ENCODE measurements around the gene KAZN.

KAZN gene

DNA sequence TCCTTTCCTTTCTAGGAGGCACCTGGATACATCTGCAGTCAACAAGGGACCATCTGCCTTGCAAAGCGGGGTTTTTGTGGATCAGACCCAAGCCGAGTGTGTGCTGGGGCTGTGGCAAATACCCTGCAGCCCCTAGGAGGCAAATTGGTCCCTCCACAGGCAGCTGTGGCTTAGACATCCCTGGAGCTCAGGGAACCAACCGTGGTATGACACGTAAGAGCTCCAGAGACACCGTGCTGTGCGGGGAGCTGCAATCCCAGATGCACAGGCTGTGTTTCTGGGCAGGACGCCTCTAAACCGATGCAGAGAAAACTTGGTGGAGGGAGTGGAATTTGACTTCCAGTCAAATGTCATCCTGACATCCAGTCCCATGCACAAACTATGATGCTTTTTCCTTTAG, 141.5 kb downstream of the KAZN start:
- Histone ChIP-seq H3K36me3 (ENCODE audit: control insufficient read depth, insufficient read depth, low read length) (no peaks in the 10 kb centered on the region), H3K27me3 (ENCODE audit: control insufficient read depth, insufficient read depth, low read length) (no peaks in the 10 kb centered on the region), H3K9me3 (ENCODE audit: control insufficient read depth, insufficient read depth, low read length) (no peaks in the 10 kb centered on the region), H3K4me1 (ENCODE audit: control insufficient read depth, insufficient read depth, low read length) (peaks cover 24% of the 10 kb centered on the region), H3K4me3 (ENCODE audit: low read depth, low read length) (no peak overlapping the region), H3K9ac (ENCODE audit: low read depth, low read length) (no peak overlapping the region)

- H3K4me1 ChIP-seq (ENCODE audit: control insufficient read depth, insufficient read depth, low read length): peaks cover 24% of the 10 kb centered on the region
- no peaks in the 10 kb centered on the region for H3K27me3 ChIP-seq (ENCODE audit: control insufficient read depth, insufficient read depth, low read length)
- no peaks in the 10 kb centered on the region for H3K36me3 ChIP-seq (ENCODE audit: control insufficient read depth, insufficient read depth, low read length)
- H3K4me3 ChIP-seq (ENCODE audit: low read depth, low read length): no peak overlapping the region
- H3K9me3 ChIP-seq (ENCODE audit: control insufficient read depth, insufficient read depth, low read length): no peaks in the 10 kb centered on the region
- no peak overlapping the region for H3K9ac ChIP-seq (ENCODE audit: low read depth, low read length)
Measured at GRCh38 chr1:14741082-14741481, 142.6 kb downstream of the KAZN start.

DNA sequence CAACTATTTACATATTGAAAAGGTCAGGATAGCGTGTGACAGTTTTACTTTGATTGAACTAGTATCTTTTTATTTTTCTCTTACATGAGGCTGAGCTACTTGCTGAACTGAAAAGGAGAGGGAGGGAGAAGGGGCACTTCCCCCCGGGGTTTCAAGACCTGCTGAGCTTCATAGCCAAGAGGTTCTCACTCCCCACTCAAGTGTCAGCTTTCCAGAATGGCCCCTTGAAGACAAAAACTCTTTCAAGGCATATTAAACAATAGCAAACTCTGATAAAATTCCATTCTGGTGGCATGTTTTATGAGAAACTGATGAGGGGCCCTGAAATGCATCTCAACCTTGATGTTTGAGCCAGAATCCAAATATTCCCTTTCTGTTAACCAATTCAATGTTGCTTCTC, 143.0 kb downstream of the KAZN start:
- H3K36me3 ChIP-seq (ENCODE audit: control insufficient read depth, insufficient read depth, low read length): no peaks in the 10 kb centered on the region
- H3K9me3 ChIP-seq (ENCODE audit: control insufficient read depth, insufficient read depth, low read length): no peaks in the 10 kb centered on the region
- H3K4me3 ChIP-seq (ENCODE audit: low read depth, low read length): no peak overlapping the region
- peaks cover 24% of the 10 kb centered on the region for H3K4me1 ChIP-seq (ENCODE audit: control insufficient read depth, insufficient read depth, low read length)
- no peaks in the 10 kb centered on the region for H3K27me3 ChIP-seq (ENCODE audit: control insufficient read depth, insufficient read depth, low read length)
- no peak overlapping the region for H3K9ac ChIP-seq (ENCODE audit: low read depth, low read length)

DNA sequence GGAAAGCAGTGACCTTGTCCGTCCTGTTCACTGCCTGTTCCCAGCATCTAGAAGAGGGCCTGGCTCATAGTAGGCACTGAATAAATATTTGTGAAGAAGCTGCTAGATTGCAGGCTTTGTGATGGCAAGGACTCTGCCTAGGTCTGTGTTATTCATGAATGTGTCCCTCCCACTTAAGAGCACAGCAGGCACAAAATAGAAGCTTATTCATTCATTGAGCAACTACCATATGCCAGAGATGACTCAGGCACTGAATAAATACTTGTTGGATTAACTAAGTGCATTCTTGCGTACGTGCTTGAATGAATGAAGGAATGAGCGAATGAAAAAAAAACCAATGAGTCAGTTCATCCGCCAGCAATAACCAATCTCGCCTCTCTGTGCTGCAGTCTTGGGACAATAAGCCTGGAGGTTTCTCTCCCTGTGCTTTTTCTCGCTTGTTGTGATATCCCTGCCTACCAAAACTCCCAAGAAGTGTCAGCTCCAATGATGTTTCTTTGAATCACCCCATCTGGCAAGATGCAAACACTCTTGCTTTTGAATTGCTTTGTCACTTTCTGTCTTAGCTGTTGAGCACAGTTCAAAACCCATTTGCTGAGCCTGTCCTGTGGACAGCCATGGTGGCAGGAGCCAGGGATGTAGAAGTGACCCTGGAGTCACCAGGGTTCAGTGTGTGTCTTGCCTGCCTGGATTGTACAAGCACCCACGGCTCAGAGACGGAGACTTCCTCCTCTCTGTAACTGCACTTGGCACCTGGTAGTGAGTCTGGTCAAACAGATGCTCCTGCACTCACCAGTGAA, 143.9 kb downstream of the KAZN start:
- H3K27me3 ChIP-seq (ENCODE audit: control insufficient read depth, insufficient read depth, low read length): no peaks in the 10 kb centered on the region
- H3K36me3 ChIP-seq (ENCODE audit: control insufficient read depth, insufficient read depth, low read length): no peaks in the 10 kb centered on the region
- H3K9ac ChIP-seq (ENCODE audit: low read depth, low read length): no peak overlapping the region
- H3K4me1 ChIP-seq (ENCODE audit: control insufficient read depth, insufficient read depth, low read length): peaks cover 24% of the 10 kb centered on the region
- no peak overlapping the region for H3K4me3 ChIP-seq (ENCODE audit: low read depth, low read length)
- no peaks in the 10 kb centered on the region for H3K9me3 ChIP-seq (ENCODE audit: control insufficient read depth, insufficient read depth, low read length)

- Histone ChIP-seq H3K9me3 (ENCODE audit: control insufficient read depth, insufficient read depth, low read length) (no peaks in the 10 kb centered on the region), H3K4me3 (ENCODE audit: low read depth, low read length) (no peak overlapping the region), H3K4me1 (ENCODE audit: control insufficient read depth, insufficient read depth, low read length) (peaks cover 24% of the 10 kb centered on the region)
Measured at GRCh38 chr1:14743368-14743767, 144.9 kb downstream of the KAZN start.

GRCh38 chr1:14745001-14745720, 146.7 kb downstream of the KAZN start:
- no peak overlapping the region for H3K4me3 ChIP-seq (ENCODE audit: low read depth, low read length)
- peaks cover 20% of the 10 kb centered on the region for H3K4me1 ChIP-seq (ENCODE audit: control insufficient read depth, insufficient read depth, low read length)
- H3K9ac ChIP-seq (ENCODE audit: low read depth, low read length): no peak overlapping the region
- H3K27me3 ChIP-seq (ENCODE audit: control insufficient read depth, insufficient read depth, low read length): no peaks in the 10 kb centered on the region
- H3K36me3 ChIP-seq (ENCODE audit: control insufficient read depth, insufficient read depth, low read length): no peaks in the 10 kb centered on the region
- no peaks in the 10 kb centered on the region for H3K9me3 ChIP-seq (ENCODE audit: control insufficient read depth, insufficient read depth, low read length)

More at GRCh38 chr1:14743368-14743767, 144.9 kb downstream of the KAZN start:
- H3K36me3 ChIP-seq (ENCODE audit: control insufficient read depth, insufficient read depth, low read length): no peaks in the 10 kb centered on the region
- no peaks in the 10 kb centered on the region for H3K27me3 ChIP-seq (ENCODE audit: control insufficient read depth, insufficient read depth, low read length)
- no peak overlapping the region for H3K9ac ChIP-seq (ENCODE audit: low read depth, low read length)

GRCh38 chr1:14745789-14746188, 147.3 kb downstream of the KAZN start:
- Histone ChIP-seq H3K4me3 (ENCODE audit: low read depth, low read length) (no peak overlapping the region), H3K27me3 (ENCODE audit: control insufficient read depth, insufficient read depth, low read length) (no peaks in the 10 kb centered on the region), H3K4me1 (ENCODE audit: control insufficient read depth, insufficient read depth, low read length) (peaks cover 16% of the 10 kb centered on the region), H3K9ac (ENCODE audit: low read depth, low read length) (no peak overlapping the region), H3K9me3 (ENCODE audit: control insufficient read depth, insufficient read depth, low read length) (no peaks in the 10 kb centered on the region), H3K36me3 (ENCODE audit: control insufficient read depth, insufficient read depth, low read length) (no peaks in the 10 kb centered on the region)

DNA sequence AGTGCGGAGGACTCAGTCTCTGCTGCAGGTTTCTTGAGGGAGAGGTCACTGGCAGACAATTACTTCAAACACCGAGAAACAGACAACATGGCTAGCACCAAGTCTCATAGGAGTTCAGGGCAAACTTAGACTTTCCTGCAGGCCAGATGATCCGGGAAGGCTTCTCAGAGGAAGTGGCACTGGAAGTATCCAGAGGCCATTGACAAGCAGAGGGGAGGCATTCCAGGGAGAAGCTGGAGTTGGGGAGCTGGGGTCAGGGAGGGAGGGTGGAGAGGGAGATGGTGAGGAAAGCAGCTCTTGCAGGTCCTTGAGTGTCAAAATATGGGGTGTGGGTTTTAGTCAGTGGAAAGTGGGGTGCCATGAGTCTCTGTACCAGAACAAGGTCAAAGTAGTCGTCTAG, 147.9 kb downstream of the KAZN start:
- H3K27me3 ChIP-seq (ENCODE audit: control insufficient read depth, insufficient read depth, low read length): no peaks in the 10 kb centered on the region
- H3K9ac ChIP-seq (ENCODE audit: low read depth, low read length): no peak overlapping the region
- H3K4me1 ChIP-seq (ENCODE audit: control insufficient read depth, insufficient read depth, low read length): peaks cover 14% of the 10 kb centered on the region
- H3K36me3 ChIP-seq (ENCODE audit: control insufficient read depth, insufficient read depth, low read length): no peaks in the 10 kb centered on the region
- H3K9me3 ChIP-seq (ENCODE audit: control insufficient read depth, insufficient read depth, low read length): no peaks in the 10 kb centered on the region
- H3K4me3 ChIP-seq (ENCODE audit: low read depth, low read length): no peak overlapping the region

- H3K36me3 ChIP-seq (ENCODE audit: control insufficient read depth, insufficient read depth, low read length): no peaks in the 10 kb centered on the region
- no peaks in the 10 kb centered on the region for H3K27me3 ChIP-seq (ENCODE audit: control insufficient read depth, insufficient read depth, low read length)
- no peaks in the 10 kb centered on the region for H3K4me1 ChIP-seq (ENCODE audit: control insufficient read depth, insufficient read depth, low read length)
- H3K9me3 ChIP-seq (ENCODE audit: control insufficient read depth, insufficient read depth, low read length): no peaks in the 10 kb centered on the region
- no peak overlapping the region for H3K4me3 ChIP-seq (ENCODE audit: low read depth, low read length)
- no peak overlapping the region for H3K9ac ChIP-seq (ENCODE audit: low read depth, low read length)
Measured at GRCh38 chr1:14748151-14748550, 149.7 kb downstream of the KAZN start.

- no peak overlapping the region for H3K9ac ChIP-seq (ENCODE audit: low read depth, low read length)
- no peak overlapping the region for H3K4me3 ChIP-seq (ENCODE audit: low read depth, low read length)
Measured at GRCh38 chr1:14748977-14749376, 150.5 kb downstream of the KAZN start.

DNA sequence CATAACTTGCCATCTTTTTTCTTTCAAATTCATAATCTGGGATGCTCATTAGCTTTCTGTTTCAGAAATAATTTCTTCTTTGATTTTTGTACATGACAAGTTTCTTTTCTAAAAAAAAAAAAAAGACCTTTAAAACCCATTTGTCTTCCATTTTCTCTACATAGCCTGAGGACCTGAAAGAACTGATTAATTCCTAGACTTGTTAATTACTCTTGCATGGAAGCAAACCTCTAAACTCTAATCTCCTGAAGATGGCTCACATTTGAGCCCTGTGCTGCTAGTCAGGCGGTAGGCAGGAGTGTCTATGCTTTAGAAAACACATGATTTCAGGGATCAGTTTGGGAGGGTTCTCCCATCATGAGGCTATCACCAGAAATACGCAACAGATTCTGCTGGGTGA, 152.0 kb downstream of the KAZN start:
- H3K27me3 ChIP-seq (ENCODE audit: control insufficient read depth, insufficient read depth, low read length): no peaks in the 10 kb centered on the region
- no peak overlapping the region for H3K4me3 ChIP-seq (ENCODE audit: low read depth, low read length)
- H3K4me1 ChIP-seq (ENCODE audit: control insufficient read depth, insufficient read depth, low read length): no peaks in the 10 kb centered on the region
- no peaks in the 10 kb centered on the region for H3K9me3 ChIP-seq (ENCODE audit: control insufficient read depth, insufficient read depth, low read length)
- H3K9ac ChIP-seq (ENCODE audit: low read depth, low read length): no peak overlapping the region
- H3K36me3 ChIP-seq (ENCODE audit: control insufficient read depth, insufficient read depth, low read length): no peaks in the 10 kb centered on the region

More at GRCh38 chr1:14748977-14749376, 150.5 kb downstream of the KAZN start:
- Histone ChIP-seq H3K9me3 (ENCODE audit: control insufficient read depth, insufficient read depth, low read length) (no peaks in the 10 kb centered on the region), H3K4me1 (ENCODE audit: control insufficient read depth, insufficient read depth, low read length) (no peaks in the 10 kb centered on the region), H3K36me3 (ENCODE audit: control insufficient read depth, insufficient read depth, low read length) (no peaks in the 10 kb centered on the region), H3K27me3 (ENCODE audit: control insufficient read depth, insufficient read depth, low read length) (no peaks in the 10 kb centered on the region)
